Dermis blood vessel endothelial cell (primary cell): Measurements from ENCODE around the gene ARHGAP28. TPM values are rescaled to one million over a fixed set of nuclear protein-coding genes. Genes with fewer than 3 reads are reported as not detected.
A peak's percentile ranks its signal among the peaks of the same experiment; 100 is the strongest.
"Not testable (repeated sequence)": the region's sequence is repeated elsewhere in the genome, so short reads cannot be mapped to it uniquely, and the experiment has no call there.

ENCODE experiments used
- DNase-seq: peaks from one replicate; pipeline ENCODE4 v3.0.0; 2010
- total RNA-seq: library from RNA; depleted of rRNA; stranded (reverse); fragments of >200 nt; gene quantifications from 2 replicates; pipeline ENCODE4 v1.2.3, GENCODE V29; 2014

Gene ARHGAP28
- total RNA-seq, 1 donor from 2014 or later, result 4.3 TPM

GRCh38 chr18:6938403-6938802 is 208.9 kb downstream of the ARHGAP28 start:
- DNase-seq, result not testable (repeated sequence)

GRCh38 chr18:6939972-6940371 is 210.5 kb downstream of the ARHGAP28 start:
- DNase-seq, result no peak

- no peak for DNase-seq
These were observed 210.9 kb downstream of the ARHGAP28 start for GRCh38 chr18:6940451-6940850.

GRCh38 chr18:6941996-6942395 is 212.5 kb downstream of the ARHGAP28 start:
- no peak for DNase-seq

GRCh38 chr18:6942742-6943141 is 213.2 kb downstream of the ARHGAP28 start:
- no peak for DNase-seq

GRCh38 chr18:6943143-6943542 is 213.6 kb downstream of the ARHGAP28 start:
- no peak for DNase-seq

- DNase-seq, result no peak
These were observed 218.0 kb downstream of the ARHGAP28 start for GRCh38 chr18:6947338-6948030.

- no peak for DNase-seq
These were observed 219.0 kb downstream of the ARHGAP28 start for GRCh38 chr18:6948281-6949055.

GRCh38 chr18:6949800-6950586 is 220.5 kb downstream of the ARHGAP28 start:
- no peak for DNase-seq

- no peak for DNase-seq
These were observed 221.1 kb downstream of the ARHGAP28 start for GRCh38 chr18:6950641-6951040.

- no peak for DNase-seq
These were observed 222.0 kb downstream of the ARHGAP28 start for GRCh38 chr18:6951336-6952090.

GRCh38 chr18:6954501-6954900 is 225.0 kb downstream of the ARHGAP28 start:
- DNase-seq, result no peak

GRCh38 chr18:6955304-6955703 is 225.8 kb downstream of the ARHGAP28 start:
- no peak for DNase-seq

- no peak for DNase-seq
These were observed 227.0 kb downstream of the ARHGAP28 start for GRCh38 chr18:6956495-6956894.

- no peak for DNase-seq
These were observed 227.5 kb downstream of the ARHGAP28 start for GRCh38 chr18:6956999-6957398.

- no peak for DNase-seq
These were observed 229.6 kb downstream of the ARHGAP28 start for GRCh38 chr18:6959110-6959509.

GRCh38 chr18:6960124-6960523 is 230.6 kb downstream of the ARHGAP28 start:
- no peak for DNase-seq

- DNase-seq, result no peak
These were observed 231.1 kb downstream of the ARHGAP28 start for GRCh38 chr18:6960656-6961055.

- peak; percentile 3 for DNase-seq
These were observed 231.8 kb downstream of the ARHGAP28 start for GRCh38 chr18:6961331-6961730.

GRCh38 chr18:6962571-6963451 is 233.3 kb downstream of the ARHGAP28 start:
- no peak for DNase-seq

GRCh38 chr18:6963452-6964097 is 234.1 kb downstream of the ARHGAP28 start:
- no peak for DNase-seq
